GM12878 (cell line): Measurements from ENCODE around the gene CUL1. TPM values are rescaled to one million over a fixed set of nuclear protein-coding genes. Genes with fewer than 3 reads are reported as not detected.

Experiments
- ATAC-seq: fragments of 200-7000 bp; cut with Tn5 transposase; 3 replicates; pipeline ENCODE4 v1.9.1; 2020; ENCODE audit warnings: mild to moderate bottlenecking, moderate library complexity
- BruUV-seq: library from RNA; stranded (reverse); fragments of 400-500 nt; replicated peaks from 2 replicates; lab custom pipeline; 2021; lab: Mats Ljungman, UMichigan
- CTCF ChIA-PET: fragments of 300-600 bp; sonication (Branson Sonifier 250); formaldehyde crosslinking; extraction: SDS; loops from one replicate; lab custom pipeline; 2021; ENCODE audit warnings: inconsistent platforms; lab: Yijun Ruan, JAX
- POLR2A ChIA-PET: fragments of 350-600 bp; formaldehyde crosslinking; extraction: SDS; loops from one replicate; lab custom pipeline; 2021; ENCODE audit warnings: inconsistent platforms; lab: Charles Lee
- RAD21 ChIA-PET: fragments of 300-600 bp; sonication (Branson Sonifier 250); formaldehyde crosslinking; loops from one replicate; lab custom pipeline; 2023; ENCODE audit warnings: antibody characterized with exemption; ENCODE audit not compliant: unreplicated experiment; lab: Charles Lee
- SMC1A ChIA-PET: fragments of 300-600 bp; sonication (Branson Sonifier 250); formaldehyde crosslinking; loops from one replicate; lab custom pipeline; 2023; ENCODE audit not compliant: unreplicated experiment, uncharacterized antibody; lab: Charles Lee
- DNase-seq: peaks from one replicate; pipeline ENCODE4 v3.0.0-alpha.2; 2011; ENCODE audit warnings: low read depth, low spot score
- FAIRE-seq: peaks from 3 replicates; lab custom pipeline; 2011; peaks lifted over from hg19 to GRCh38; lab: Jason Lieb, UNC
- H2AFZ ChIP-seq: 2 replicates; pipeline ENCODE4 v1.6.0; 2011; ENCODE audit warnings: low read depth, low read length, control low read depth; ENCODE audit not compliant: control insufficient read depth
- H3K27ac ChIP-seq: 2 replicates; pipeline ENCODE4 v1.5.1; 2011; ENCODE audit warnings: control low read depth; ENCODE audit not compliant: control insufficient read depth, insufficient read depth
- H3K27me3 ChIP-seq, 2 experiments: replicated peaks in 1 of 2; 2 replicates each; pipeline versions ENCODE4 v1.6.0 to v1.6.1; 2011; ENCODE audit warnings: low read length in 1 of 2; ENCODE audit not compliant: control insufficient read depth in 2 of 2, insufficient read depth in 2 of 2
- H3K36me3 ChIP-seq, 2 experiments: 2 replicates each; pipeline ENCODE4 v1.5.1; 2011; ENCODE audit warnings: low read length in 1 of 2; ENCODE audit not compliant: control insufficient read depth in 2 of 2, insufficient read depth in 2 of 2
- H3K4me1 ChIP-seq: 2 replicates; pipeline ENCODE4 v1.6.1; 2011; ENCODE audit warnings: mild to moderate bottlenecking, low read length, moderate library complexity, mixed read lengths; ENCODE audit not compliant: control insufficient read depth, insufficient read depth
- H3K4me2 ChIP-seq: 2 replicates; pipeline ENCODE4 v1.6.0; 2011; ENCODE audit warnings: control low read depth; ENCODE audit not compliant: control insufficient read depth, insufficient read depth
- H3K4me3 ChIP-seq: fragments of 200-600 bp; sonication (generic); 2 replicates; pipeline ENCODE4 v1.5.1; 2016
- H3K79me2 ChIP-seq: 2 replicates; pipeline ENCODE4 v1.6.0; 2011; ENCODE audit warnings: low read length; ENCODE audit not compliant: control insufficient read depth, insufficient read depth
- H3K9ac ChIP-seq: 2 replicates; pipeline ENCODE4 v1.8.0; 2011; ENCODE audit warnings: low read length, control low read depth, mixed read lengths; ENCODE audit not compliant: control insufficient read depth, insufficient read depth
- H3K9me3 ChIP-seq: replicated peaks from 3 replicates; pipeline ENCODE4 v1.5.1; 2011; ENCODE audit warnings: mild to moderate bottlenecking, low read length; ENCODE audit not compliant: control insufficient read depth, insufficient read depth
- H4K20me1 ChIP-seq: 2 replicates; pipeline ENCODE4 v1.6.0; 2011; ENCODE audit not compliant: control insufficient read depth, insufficient read depth
- BMI1 ChIP-seq: fragments of 450-650 bp; IDR thresholded peaks from 2 replicates; pipeline ENCODE4 v1.6.1; 2016; ENCODE audit warnings: mild to moderate bottlenecking, moderate library complexity, borderline replicate concordance
- HDAC2 ChIP-seq: fragments of 200-600 bp; sonication (generic); IDR thresholded peaks from 2 replicates; pipeline ENCODE4 v1.6.1; 2017
- WGBS: methylation state at CpG from one replicate; pipeline ENCODE4 v1.1.6; 2016; ENCODE audit warnings: low lambda C conversion rate; ENCODE audit not compliant: insufficient replicate concordance, insufficient coverage; ENCODE audit errors: missing lambda C conversion rate; 5-methylcytosine and 5-hydroxymethylcytosine counted together
- in situ Hi-C: fragments of 300-500 bp; cut with MboI; formaldehyde crosslinking; loops from 9 replicates; pipeline ENCODE4 v1.14.3; 2018; ENCODE audit warnings: mixed read lengths
- intact Hi-C: fragments of 100-400 bp; cut with micrococcal nuclease; formaldehyde crosslinking; loops from one replicate; pipeline ENCODE4 v1.14.2; 2022; ENCODE audit not compliant: unreplicated experiment
- polyA plus RNA-seq, 11 experiments: library from polyadenylated mRNA; depleted of rRNA in 4 of 11; unstranded in 6 of 11; stranded (reverse) in 5 of 11; fragments of >200 nt; fragmentation: Nextera tagmentation in 4 of 11; fragmentation: Illumina TruSeq in 1 of 11; extraction: Ambion mirVana in 4 of 11; extraction: Trizol in 1 of 11; gene quantifications; 1 replicate in 1 of 11; 2 replicates in 10 of 11; pipeline versions ENCODE4 v1.2.1 to v1.2.3, GENCODE V29; 2011 to 2016; ENCODE audit warnings: inconsistent platforms in 2 of 11, missing spikeins in 2 of 11, low read depth in 1 of 11
- total RNA-seq, 4 experiments: library from RNA; depleted of rRNA in 3 of 4; stranded (reverse); fragments of >200 nt in 3 of 4; fragmentation: Illumina TruSeq in 1 of 4; extraction: Trizol in 1 of 4; gene quantifications; 2 replicates each; pipeline versions ENCODE4 v1.2.1 to v1.2.3, GENCODE V29; 2013 to 2021
- TF ChIP-seq, protein P1 (sequence below): fragments of 450-650 bp; IDR thresholded peaks from 2 replicates; pipeline ENCODE4 v1.6.1; 2017; ENCODE audit warnings: mild to moderate bottlenecking, moderate library complexity
- TF ChIP-seq, protein P2 (sequence below): IDR thresholded peaks from 2 replicates; pipeline ENCODE4 v1.6.1; 2012; ENCODE audit warnings: mild to moderate bottlenecking, low read depth, low read length
- TF ChIP-seq, protein P3 (sequence below): fragments of 450-650 bp; IDR thresholded peaks from 2 replicates; pipeline ENCODE4 v1.6.1; 2017; ENCODE audit warnings: mild to moderate bottlenecking

Gene CUL1
- total and polyA plus RNA-seq, 10 of the 15 experiments (the other 5 are each of a cell fraction or from before 2014, with no cell fraction given): 13.3 to 63.9 (median 45.9) TPM

DNA sequence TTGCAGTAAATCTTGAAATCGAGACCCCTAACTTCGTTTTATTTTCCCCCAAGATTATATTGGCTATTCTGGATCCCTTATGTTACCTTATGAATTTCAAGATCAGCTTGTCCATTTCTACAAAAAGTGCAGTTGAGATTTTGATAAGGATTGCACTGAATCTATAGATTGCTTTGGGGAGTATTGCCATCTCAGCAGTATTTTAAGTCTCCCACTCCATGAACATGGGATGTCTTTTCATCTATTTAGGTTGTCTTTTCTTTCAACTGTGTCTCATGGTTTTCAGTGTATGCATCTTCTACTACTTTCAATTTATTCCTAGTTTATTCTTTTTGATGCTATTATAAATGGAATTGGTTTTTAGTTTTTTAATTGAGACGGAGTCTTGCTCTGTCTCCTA lies 95.8 kb downstream of the CUL1 start:
- ChIA-PET SMC1A (no interaction called here), RAD21 (no interaction called here), CTCF (no interaction called here), POLR2A (no interaction called here)
- Histone ChIP-seq H2AFZ (no peak overlapping the region), H4K20me1 (no peaks in the 10 kb centered on the region), H3K4me1 (no peaks in the 10 kb centered on the region), H3K9ac (no peak overlapping the region), H3K9me3 (no peaks in the 10 kb centered on the region), H3K79me2 (no peaks in the 10 kb centered on the region), H3K4me2 (no peak overlapping the region), H3K4me3 (no peak overlapping the region), H3K36me3 (peaks cover 15 to 31% of the 10 kb centered on the region in 2 experiments), H3K27me3 (no peaks in the 10 kb centered on the region), H3K27ac (no peak overlapping the region)
- TF ChIP-seq, protein P1, sequence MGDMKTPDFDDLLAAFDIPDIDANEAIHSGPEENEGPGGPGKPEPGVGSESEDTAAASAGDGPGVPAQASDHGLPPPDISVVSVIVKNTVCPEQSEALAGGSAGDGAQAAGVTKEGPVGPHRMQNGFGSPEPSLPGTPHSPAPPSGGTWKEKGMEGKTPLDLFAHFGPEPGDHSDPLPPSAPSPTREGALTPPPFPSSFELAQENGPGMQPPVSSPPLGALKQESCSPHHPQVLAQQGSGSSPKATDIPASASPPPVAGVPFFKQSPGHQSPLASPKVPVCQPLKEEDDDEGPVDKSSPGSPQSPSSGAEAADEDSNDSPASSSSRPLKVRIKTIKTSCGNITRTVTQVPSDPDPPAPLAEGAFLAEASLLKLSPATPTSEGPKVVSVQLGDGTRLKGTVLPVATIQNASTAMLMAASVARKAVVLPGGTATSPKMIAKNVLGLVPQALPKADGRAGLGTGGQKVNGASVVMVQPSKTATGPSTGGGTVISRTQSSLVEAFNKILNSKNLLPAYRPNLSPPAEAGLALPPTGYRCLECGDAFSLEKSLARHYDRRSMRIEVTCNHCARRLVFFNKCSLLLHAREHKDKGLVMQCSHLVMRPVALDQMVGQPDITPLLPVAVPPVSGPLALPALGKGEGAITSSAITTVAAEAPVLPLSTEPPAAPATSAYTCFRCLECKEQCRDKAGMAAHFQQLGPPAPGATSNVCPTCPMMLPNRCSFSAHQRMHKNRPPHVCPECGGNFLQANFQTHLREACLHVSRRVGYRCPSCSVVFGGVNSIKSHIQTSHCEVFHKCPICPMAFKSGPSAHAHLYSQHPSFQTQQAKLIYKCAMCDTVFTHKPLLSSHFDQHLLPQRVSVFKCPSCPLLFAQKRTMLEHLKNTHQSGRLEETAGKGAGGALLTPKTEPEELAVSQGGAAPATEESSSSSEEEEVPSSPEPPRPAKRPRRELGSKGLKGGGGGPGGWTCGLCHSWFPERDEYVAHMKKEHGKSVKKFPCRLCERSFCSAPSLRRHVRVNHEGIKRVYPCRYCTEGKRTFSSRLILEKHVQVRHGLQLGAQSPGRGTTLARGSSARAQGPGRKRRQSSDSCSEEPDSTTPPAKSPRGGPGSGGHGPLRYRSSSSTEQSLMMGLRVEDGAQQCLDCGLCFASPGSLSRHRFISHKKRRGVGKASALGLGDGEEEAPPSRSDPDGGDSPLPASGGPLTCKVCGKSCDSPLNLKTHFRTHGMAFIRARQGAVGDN: no peak
- TF ChIP-seq, protein P2, sequence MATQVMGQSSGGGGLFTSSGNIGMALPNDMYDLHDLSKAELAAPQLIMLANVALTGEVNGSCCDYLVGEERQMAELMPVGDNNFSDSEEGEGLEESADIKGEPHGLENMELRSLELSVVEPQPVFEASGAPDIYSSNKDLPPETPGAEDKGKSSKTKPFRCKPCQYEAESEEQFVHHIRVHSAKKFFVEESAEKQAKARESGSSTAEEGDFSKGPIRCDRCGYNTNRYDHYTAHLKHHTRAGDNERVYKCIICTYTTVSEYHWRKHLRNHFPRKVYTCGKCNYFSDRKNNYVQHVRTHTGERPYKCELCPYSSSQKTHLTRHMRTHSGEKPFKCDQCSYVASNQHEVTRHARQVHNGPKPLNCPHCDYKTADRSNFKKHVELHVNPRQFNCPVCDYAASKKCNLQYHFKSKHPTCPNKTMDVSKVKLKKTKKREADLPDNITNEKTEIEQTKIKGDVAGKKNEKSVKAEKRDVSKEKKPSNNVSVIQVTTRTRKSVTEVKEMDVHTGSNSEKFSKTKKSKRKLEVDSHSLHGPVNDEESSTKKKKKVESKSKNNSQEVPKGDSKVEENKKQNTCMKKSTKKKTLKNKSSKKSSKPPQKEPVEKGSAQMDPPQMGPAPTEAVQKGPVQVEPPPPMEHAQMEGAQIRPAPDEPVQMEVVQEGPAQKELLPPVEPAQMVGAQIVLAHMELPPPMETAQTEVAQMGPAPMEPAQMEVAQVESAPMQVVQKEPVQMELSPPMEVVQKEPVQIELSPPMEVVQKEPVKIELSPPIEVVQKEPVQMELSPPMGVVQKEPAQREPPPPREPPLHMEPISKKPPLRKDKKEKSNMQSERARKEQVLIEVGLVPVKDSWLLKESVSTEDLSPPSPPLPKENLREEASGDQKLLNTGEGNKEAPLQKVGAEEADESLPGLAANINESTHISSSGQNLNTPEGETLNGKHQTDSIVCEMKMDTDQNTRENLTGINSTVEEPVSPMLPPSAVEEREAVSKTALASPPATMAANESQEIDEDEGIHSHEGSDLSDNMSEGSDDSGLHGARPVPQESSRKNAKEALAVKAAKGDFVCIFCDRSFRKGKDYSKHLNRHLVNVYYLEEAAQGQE: no peak
- TF ChIP-seq BMI1 (no peak), HDAC2 (no peak)
- TF ChIP-seq, protein P3, sequence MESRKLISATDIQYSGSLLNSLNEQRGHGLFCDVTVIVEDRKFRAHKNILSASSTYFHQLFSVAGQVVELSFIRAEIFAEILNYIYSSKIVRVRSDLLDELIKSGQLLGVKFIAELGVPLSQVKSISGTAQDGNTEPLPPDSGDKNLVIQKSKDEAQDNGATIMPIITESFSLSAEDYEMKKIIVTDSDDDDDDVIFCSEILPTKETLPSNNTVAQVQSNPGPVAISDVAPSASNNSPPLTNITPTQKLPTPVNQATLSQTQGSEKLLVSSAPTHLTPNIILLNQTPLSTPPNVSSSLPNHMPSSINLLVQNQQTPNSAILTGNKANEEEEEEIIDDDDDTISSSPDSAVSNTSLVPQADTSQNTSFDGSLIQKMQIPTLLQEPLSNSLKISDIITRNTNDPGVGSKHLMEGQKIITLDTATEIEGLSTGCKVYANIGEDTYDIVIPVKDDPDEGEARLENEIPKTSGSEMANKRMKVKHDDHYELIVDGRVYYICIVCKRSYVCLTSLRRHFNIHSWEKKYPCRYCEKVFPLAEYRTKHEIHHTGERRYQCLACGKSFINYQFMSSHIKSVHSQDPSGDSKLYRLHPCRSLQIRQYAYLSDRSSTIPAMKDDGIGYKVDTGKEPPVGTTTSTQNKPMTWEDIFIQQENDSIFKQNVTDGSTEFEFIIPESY: no peak
- intact Hi-C loops (no loop called here), in situ Hi-C loops (no loop called here)
- WGBS: 95% methylated on average over 3 of the region's 3 CpGs
- ATAC-seq: no peak
- DNase-seq: no peak
- no TSS peak for BruUV-seq
- no peak for FAIRE-seq
